Epithelial cell of esophagus (primary cell): ENCODE results near the gene RAPGEF1.

Source experiments
- DNase-seq: peaks from one replicate; pipeline ENCODE4 v3.0.0; 2010; ENCODE audit warnings: low read depth
- H3K4me3 ChIP-seq: 2 replicates; pipeline ENCODE4 v1.5.1; 2011; ENCODE audit warnings: mild to moderate bottlenecking, low read length, control low read depth
- CTCF ChIP-seq: IDR thresholded peaks from 2 replicates; pipeline ENCODE4 v1.5.1; 2011; ENCODE audit warnings: low read depth, mild to moderate bottlenecking, low read length, control low read depth, inconsistent platforms; ENCODE audit not compliant: insufficient read depth; ENCODE audit errors: missing control alignments

The RAPGEF1 gene

GRCh38 chr9:131717719-131718460 lies 22.0 kb downstream of the RAPGEF1 start:
- no peak for TF ChIP-seq CTCF
- no peak overlapping the region for H3K4me3 ChIP-seq
- no peak for DNase-seq

- no peak overlapping the region for H3K4me3 ChIP-seq
- TF ChIP-seq CTCF = no peak
- DNase-seq = no peak
Observed at GRCh38 chr9:131715906-131716305, 24.0 kb downstream of the RAPGEF1 start.

GRCh38 chr9:131714821-131715220 lies 25.1 kb downstream of the RAPGEF1 start:
- no peak overlapping the region for H3K4me3 ChIP-seq
- TF ChIP-seq CTCF = no peak
- DNase-seq = no peak

- H3K4me3 ChIP-seq = peak overlapping the region; percentile 11
Observed at GRCh38 chr9:131714161-131714646, 25.7 kb downstream of the RAPGEF1 start.

GRCh38 chr9:131713016-131713415 lies 26.9 kb downstream of the RAPGEF1 start:
- DNase-seq = no peak
- TF ChIP-seq CTCF = no peak

More at GRCh38 chr9:131714161-131714646, 25.7 kb downstream of the RAPGEF1 start:
- DNase-seq = peak; percentile 96
- no peak for TF ChIP-seq CTCF

GRCh38 chr9:131712151-131712716 lies 27.6 kb downstream of the RAPGEF1 start:
- H3K4me3 ChIP-seq = no peak overlapping the region
- TF ChIP-seq CTCF = no peak
- DNase-seq = no peak

More at GRCh38 chr9:131713016-131713415, 26.9 kb downstream of the RAPGEF1 start:
- H3K4me3 ChIP-seq = no peak overlapping the region
